Esophagus muscularis mucosa (tissue), 4 donors: ENCODE data around the gene NLRP3. TPM values are rescaled to one million over a fixed set of nuclear protein-coding genes. Genes with fewer than 3 reads are reported as not detected.

Experiments used
- DNase-seq: peaks from one replicate; pipeline ENCODE4 v3.0.0-alpha.2; 2017; ENCODE audit errors: extremely low spot score
- H3K27ac ChIP-seq, 4 donors: fragments of 200-600 bp; sonication (generic); replicated peaks in 1 of 4; 1 replicate in 3 of 4; 2 replicates in 1 of 4; pipeline ENCODE4 v1.5.1; 2016 to 2019; ENCODE audit warnings: mild to moderate bottlenecking in 1 of 4
- H3K27me3 ChIP-seq, 4 donors: fragments of 200-600 bp; sonication (generic); one replicate each; pipeline versions ENCODE4 v1.5.1 to v1.6.0; 2016 to 2019
- H3K36me3 ChIP-seq, 4 donors: fragments of 200-600 bp; sonication (generic); one replicate each; pipeline ENCODE4 v1.5.1; 2016 to 2019
- H3K4me1 ChIP-seq, 4 donors: fragments of 200-600 bp; sonication (generic); one replicate each; pipeline ENCODE4 v1.5.1; 2016 to 2019
- H3K4me3 ChIP-seq, 4 donors: fragments of 200-600 bp; sonication (generic); 1 replicate in 2 of 4; 2 replicates in 2 of 4; pipeline ENCODE4 v1.5.1; 2016 to 2019; ENCODE audit warnings: mild to moderate bottlenecking in 4 of 4, moderate library complexity in 1 of 4
- H3K9me3 ChIP-seq, 4 donors: fragments of 200-600 bp; sonication (generic); 1 replicate in 3 of 4; 2 replicates in 1 of 4; pipeline ENCODE4 v1.5.1; 2016 to 2019
- EP300 ChIP-seq: sonication (generic); formaldehyde crosslinking; IDR thresholded peaks from one replicate; pipeline ENCODE4 v1.6.1; 2017; ENCODE audit warnings: antibody characterized with exemption
- POLR2A ChIP-seq: fragments of 450-650 bp; IDR thresholded peaks from one replicate; pipeline ENCODE4 v1.6.1; 2017; ENCODE audit warnings: antibody characterized with exemption, moderate library complexity, mild to moderate bottlenecking, low read depth
- POLR2AphosphoS5 ChIP-seq, 2 donors: sonication (generic); formaldehyde crosslinking; IDR thresholded peaks; one replicate each; pipeline ENCODE4 v1.6.1; 2017; ENCODE audit warnings: antibody characterized with exemption in 2 of 2
- WGBS: methylation state at CpG from one replicate; pipeline ENCODE4 v1.1.5; 2018; 5-methylcytosine and 5-hydroxymethylcytosine counted together
- intact Hi-C: fragments of 100-400 bp; cut with DNase I; formaldehyde crosslinking; loops from one replicate; pipeline ENCODE4 v1.15.1; 2023
- total RNA-seq, 4 donors: library from RNA; depleted of rRNA; stranded (reverse); fragments of >200 nt; gene quantifications; one replicate each; pipeline versions ENCODE4 v1.1.0 to v1.2.1, GENCODE V29; 2016
- TF ChIP-seq, protein P1 (sequence below), 3 experiments: fragments of 200-600 bp in 2 of 3; fragments of 450-650 bp in 1 of 3; sonication (generic) in 2 of 3; IDR thresholded peaks; one replicate each; pipeline ENCODE4 v1.5.1; 2017 to 2019; ENCODE audit warnings: antibody characterized with exemption in 3 of 3, mild to moderate bottlenecking in 2 of 3, moderate library complexity in 1 of 3

The NLRP3 gene
- total RNA-seq, 4 donors from 2014 or later = 1.3 to 4.5 (median 1.6) TPM

DNA sequence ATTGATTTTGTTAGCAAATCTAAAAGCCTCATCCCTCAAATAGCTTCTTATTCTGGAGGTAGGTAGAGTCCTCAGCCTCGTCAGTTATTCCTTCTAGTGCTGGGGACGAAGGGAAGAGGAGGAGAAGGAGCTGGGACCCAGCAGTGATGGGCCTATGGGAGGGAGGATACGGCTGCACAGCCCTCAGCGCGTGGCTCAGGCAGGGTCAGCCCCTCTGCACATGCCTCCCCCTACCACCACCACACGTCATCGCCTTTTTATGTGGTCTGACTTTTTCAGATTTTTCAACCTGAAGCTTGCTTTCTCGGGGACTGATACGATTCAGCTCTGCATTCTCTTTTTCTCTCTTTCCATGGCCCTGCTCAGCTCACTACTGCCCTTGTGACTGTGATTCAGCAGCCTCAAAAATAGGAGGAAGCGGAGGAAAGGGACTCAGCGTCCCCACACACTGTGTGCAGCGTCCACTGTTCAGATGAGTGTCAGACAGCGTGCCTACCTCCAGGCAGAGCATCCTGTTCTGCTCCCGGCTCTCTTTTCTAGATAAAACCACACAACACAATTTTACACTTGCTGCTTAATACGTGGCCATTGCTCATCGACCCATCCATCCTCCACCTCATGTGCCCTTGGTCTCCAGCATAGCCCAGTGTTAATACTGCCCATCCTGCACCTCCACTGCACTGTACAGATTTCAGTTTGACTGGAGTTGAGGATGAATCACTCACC, 41.1 kb downstream of the NLRP3 start:
- intact Hi-C loops = no loop called here
- TF ChIP-seq, protein P1, sequence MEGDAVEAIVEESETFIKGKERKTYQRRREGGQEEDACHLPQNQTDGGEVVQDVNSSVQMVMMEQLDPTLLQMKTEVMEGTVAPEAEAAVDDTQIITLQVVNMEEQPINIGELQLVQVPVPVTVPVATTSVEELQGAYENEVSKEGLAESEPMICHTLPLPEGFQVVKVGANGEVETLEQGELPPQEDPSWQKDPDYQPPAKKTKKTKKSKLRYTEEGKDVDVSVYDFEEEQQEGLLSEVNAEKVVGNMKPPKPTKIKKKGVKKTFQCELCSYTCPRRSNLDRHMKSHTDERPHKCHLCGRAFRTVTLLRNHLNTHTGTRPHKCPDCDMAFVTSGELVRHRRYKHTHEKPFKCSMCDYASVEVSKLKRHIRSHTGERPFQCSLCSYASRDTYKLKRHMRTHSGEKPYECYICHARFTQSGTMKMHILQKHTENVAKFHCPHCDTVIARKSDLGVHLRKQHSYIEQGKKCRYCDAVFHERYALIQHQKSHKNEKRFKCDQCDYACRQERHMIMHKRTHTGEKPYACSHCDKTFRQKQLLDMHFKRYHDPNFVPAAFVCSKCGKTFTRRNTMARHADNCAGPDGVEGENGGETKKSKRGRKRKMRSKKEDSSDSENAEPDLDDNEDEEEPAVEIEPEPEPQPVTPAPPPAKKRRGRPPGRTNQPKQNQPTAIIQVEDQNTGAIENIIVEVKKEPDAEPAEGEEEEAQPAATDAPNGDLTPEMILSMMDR (IDR thresholded peaks at IDR 0.05) = no peak
- TF ChIP-seq POLR2A (no peak), EP300 (no peak)
- WGBS = 68% methylated on average over 16 of the region's 16 CpGs
- Histone ChIP-seq H3K4me1 (no peaks in the 10 kb centered on the region), H3K4me3 (no peak overlapping the region), H3K27me3 (peaks cover 0 to 50% (median 0%) of the 10 kb centered on the region in 4 donors), H3K27ac (no peak overlapping the region), H3K9me3 (no peaks in the 10 kb centered on the region), H3K36me3 (no peaks in the 10 kb centered on the region)
- DNase-seq = peak; percentile 78

DNA sequence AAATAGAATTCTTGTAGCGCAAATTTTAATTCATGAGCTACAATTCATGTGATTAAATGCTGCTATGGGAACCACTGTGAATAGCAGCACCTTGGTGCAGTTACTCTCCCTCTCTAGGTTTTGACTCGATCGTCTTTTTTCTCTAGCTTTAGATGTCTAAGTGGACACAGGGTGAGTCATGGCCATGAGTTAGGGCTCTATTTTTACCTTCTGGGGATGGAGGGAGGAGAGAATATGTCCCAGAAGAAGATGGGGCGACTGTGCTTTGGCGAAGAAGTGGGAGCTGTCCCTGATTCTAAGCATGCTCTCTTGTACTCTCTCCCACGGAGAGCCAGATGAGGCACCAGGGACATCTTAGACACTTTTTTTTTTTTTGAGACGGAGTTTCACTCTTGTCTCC, 43.5 kb downstream of the NLRP3 start:
- no peak overlapping the region for H3K4me3 ChIP-seq
- intact Hi-C loops = no loop called here
- peak; percentile 42 for DNase-seq
- H3K36me3 ChIP-seq = no peaks in the 10 kb centered on the region
- 64% methylated on average over 7 of the region's 7 CpGs for WGBS
- peaks cover 0 to 7% (median 0%) of the 10 kb centered on the region in 4 donors for H3K9me3 ChIP-seq
- no peak for TF ChIP-seq POLR2AphosphoS5 (IDR thresholded peaks at IDR 0.05)
- no peak for TF ChIP-seq POLR2A
- TF ChIP-seq, protein P1 (IDR thresholded peaks at IDR 0.05) = no peak
- no peak for TF ChIP-seq EP300
- H3K4me1 ChIP-seq = no peaks in the 10 kb centered on the region
- no peak overlapping the region for H3K27ac ChIP-seq
- peaks cover 0 to 27% (median 0%) of the 10 kb centered on the region in 4 donors for H3K27me3 ChIP-seq

DNA sequence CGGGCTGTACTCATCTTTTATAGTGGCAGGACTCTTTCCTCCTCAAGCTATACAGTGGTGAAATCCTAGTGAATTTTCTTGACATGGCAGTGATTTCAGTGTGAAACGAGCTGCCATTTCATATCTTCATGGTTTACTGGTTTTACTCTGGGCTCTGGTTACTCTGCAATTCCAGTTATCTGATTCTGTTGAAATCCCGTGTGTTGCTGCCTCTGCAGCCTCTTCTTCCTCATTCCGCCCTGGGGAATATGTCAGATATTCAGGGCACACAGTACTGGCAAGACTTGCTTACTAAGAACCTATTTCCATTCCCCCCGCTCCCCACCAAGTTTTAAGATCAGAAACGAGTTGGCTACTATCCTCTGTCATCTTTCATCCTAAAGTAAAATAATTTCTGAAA, 49.8 kb downstream of the NLRP3 start:
- DNase-seq = peak; percentile 62
- intact Hi-C loops = no loop called here
- WGBS = 67% methylated on average over 6 of the region's 6 CpGs
- peaks cover 0 to 7% (median 0%) of the 10 kb centered on the region in 4 donors for H3K9me3 ChIP-seq
- H3K4me1 ChIP-seq = no peaks in the 10 kb centered on the region
- no peak overlapping the region for H3K4me3 ChIP-seq
- H3K27me3 ChIP-seq = peaks cover 0 to 4% (median 0%) of the 10 kb centered on the region in 4 donors
- no peak overlapping the region for H3K27ac ChIP-seq
- TF ChIP-seq EP300 (no peak), POLR2A (no peak), POLR2AphosphoS5 (IDR thresholded peaks at IDR 0.05) (no peak)
- TF ChIP-seq, protein P1 (IDR thresholded peaks at IDR 0.05) = no peak
- no peaks in the 10 kb centered on the region for H3K36me3 ChIP-seq

DNA sequence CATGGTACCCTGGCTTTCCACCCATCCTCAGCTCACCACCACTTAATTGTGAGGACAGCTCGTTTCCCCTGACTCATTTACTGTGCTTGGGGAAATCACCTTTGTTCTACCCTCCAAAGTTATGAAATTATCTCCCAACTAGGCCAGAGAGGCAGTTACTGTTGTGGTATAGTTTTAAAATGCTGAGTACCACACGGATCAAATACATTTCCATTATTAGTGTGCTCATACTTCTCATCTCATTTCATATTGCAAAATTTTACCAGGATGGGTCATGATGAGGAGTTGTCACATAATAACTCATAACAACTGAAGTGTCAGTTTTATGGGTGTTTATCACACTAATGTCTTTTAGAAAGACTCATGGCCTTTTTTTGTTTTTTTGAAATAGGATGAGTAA, 51.2 kb downstream of the NLRP3 start:
- no peaks in the 10 kb centered on the region for H3K4me1 ChIP-seq
- peaks cover 0 to 7% (median 0%) of the 10 kb centered on the region in 4 donors for H3K9me3 ChIP-seq
- no peak overlapping the region for H3K4me3 ChIP-seq
- TF ChIP-seq, protein P1 (IDR thresholded peaks at IDR 0.05) = no peak
- no peak for TF ChIP-seq EP300
- no peak for TF ChIP-seq POLR2A
- no peak for TF ChIP-seq POLR2AphosphoS5 (IDR thresholded peaks at IDR 0.05)
- intact Hi-C loops = no loop called here
- no peak overlapping the region for H3K27ac ChIP-seq
- no peaks in the 10 kb centered on the region for H3K36me3 ChIP-seq
- DNase-seq = peak; percentile 26
- WGBS = 69% methylated on average over 2 of the region's 2 CpGs
- H3K27me3 ChIP-seq = peaks cover 0 to 4% (median 0%) of the 10 kb centered on the region in 4 donors
